ENCODE measurements around the gene LAMA2. TPM values are rescaled to one million over a fixed set of nuclear protein-coding genes. Genes with fewer than 3 reads are reported as not detected.

The LAMA2 gene
- total RNA-seq, 4 donors from 2014 or later, result 203 to 339 (median 275) TPM

DNA sequence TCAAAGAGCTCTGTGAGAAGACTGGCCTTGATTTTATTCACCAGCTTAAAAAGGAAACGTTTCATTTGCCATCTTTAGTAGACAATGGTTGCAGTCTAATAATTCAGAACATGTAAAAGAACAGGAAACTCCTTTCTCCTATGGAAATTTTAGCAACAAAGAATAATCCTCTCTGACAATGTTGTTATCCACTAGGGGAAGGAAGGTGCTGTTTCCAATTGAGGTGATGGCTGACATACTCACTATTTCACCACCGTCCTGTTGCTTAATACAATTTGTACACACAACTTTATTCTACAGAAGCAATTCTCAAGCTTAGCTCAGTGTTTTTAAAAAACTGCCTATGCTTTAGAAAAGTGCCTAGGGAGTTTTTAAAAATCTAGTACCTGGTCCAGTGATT lies 634.4 kb downstream of the LAMA2 start:
- TF ChIP-seq EP300 (IDR thresholded peaks at IDR 0.05) (no peak), POLR2A (IDR thresholded peaks at IDR 0.05) (no peak), CTCF (IDR thresholded peaks at IDR 0.05) (no peak)
- Histone ChIP-seq H3K27ac (no peak overlapping the region), H3K9me3 (no peaks in the 10 kb centered on the region), H3K4me3 (no peak overlapping the region), H3K36me3 (peaks cover 0 to 51% (median 0%) of the 10 kb centered on the region in 3 donors), H3K27me3 (no peaks in the 10 kb centered on the region), H3K4me1 (peaks cover 0 to 4% (median 0%) of the 10 kb centered on the region in 4 donors)
- DNase-seq (ENCODE audit: low spot score in 2 of 2), result no peak
- WGBS, 2 donors, result 28 to 31% methylated on average over 2 of the region's 2 CpGs

DNA sequence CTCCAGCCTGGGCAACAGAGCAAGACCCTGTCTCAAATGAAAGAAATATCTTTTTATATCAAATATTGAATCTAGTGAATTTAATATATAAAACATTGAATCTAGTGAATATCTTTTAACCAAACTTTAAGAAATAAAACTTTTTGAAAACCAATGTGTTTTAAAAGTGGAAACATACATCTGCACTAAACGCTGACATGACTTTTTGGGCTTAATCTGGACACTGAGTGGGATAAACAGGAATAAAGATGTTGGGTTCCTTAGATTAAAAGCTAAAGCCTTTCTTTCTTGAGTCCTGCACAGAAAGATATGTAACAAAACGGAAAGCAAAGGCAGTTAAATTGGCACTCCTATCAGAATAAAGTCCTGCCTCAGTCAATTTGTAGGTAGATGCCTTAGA lies 636.8 kb downstream of the LAMA2 start:
- TF ChIP-seq CTCF (IDR thresholded peaks at IDR 0.05), result no peak
- TF ChIP-seq EP300 (IDR thresholded peaks at IDR 0.05), result no peak
- TF ChIP-seq POLR2A (IDR thresholded peaks at IDR 0.05), result no peak
- Histone ChIP-seq H3K4me1 (peaks cover 0 to 4% (median 0%) of the 10 kb centered on the region in 4 donors), H3K27me3 (no peaks in the 10 kb centered on the region), H3K27ac (no peak overlapping the region), H3K9me3 (no peaks in the 10 kb centered on the region), H3K4me3 (no peak overlapping the region), H3K36me3 (peaks cover 0 to 31% (median 0%) of the 10 kb centered on the region in 3 donors)
- no peak for DNase-seq (ENCODE audit: low spot score in 2 of 2)
- WGBS, 2 donors, result 87 to 95% methylated on average over 2 of the region's 2 CpGs

- Histone ChIP-seq H3K4me3 (no peak overlapping the region), H3K27me3 (no peaks in the 10 kb centered on the region), H3K27ac (no peak overlapping the region), H3K4me1 (peaks cover 0 to 3% (median 0%) of the 10 kb centered on the region in 4 donors), H3K36me3 (peaks cover 0 to 11% (median 0%) of the 10 kb centered on the region in 3 donors), H3K9me3 (no peaks in the 10 kb centered on the region)
- DNase-seq (ENCODE audit: low spot score in 2 of 2), result no peak
- WGBS, 2 donors, result 50 to 51% methylated on average over 2 of the region's 2 CpGs
- no peak for TF ChIP-seq POLR2A (IDR thresholded peaks at IDR 0.05)
- TF ChIP-seq CTCF (IDR thresholded peaks at IDR 0.05), result no peak
- no peak for TF ChIP-seq EP300 (IDR thresholded peaks at IDR 0.05)
Measured at GRCh38 chr6:129521946-129522345, 639.0 kb downstream of the LAMA2 start.

DNA sequence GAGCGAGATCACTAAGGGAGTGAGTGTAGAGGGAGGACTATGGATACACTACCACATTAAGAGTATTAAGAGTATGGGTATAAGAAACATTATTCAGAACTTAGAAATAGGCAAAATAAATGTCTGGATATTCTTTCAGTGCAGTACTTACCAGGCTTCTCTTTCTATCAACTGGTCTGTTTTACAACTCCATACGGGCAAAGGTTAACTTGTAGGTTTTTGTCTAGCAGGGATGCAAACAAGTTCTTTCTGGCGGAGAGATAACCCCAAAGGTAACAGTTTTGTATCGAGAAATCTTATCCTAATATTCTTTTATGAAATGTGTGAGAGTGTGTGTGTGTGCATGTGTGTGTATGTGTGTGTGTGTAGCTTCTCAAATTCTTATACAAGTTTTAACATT lies 640.9 kb downstream of the LAMA2 start:
- no peaks in the 10 kb centered on the region for H3K36me3 ChIP-seq
- H3K4me3 ChIP-seq, result no peak overlapping the region
- H3K27me3 ChIP-seq, result no peaks in the 10 kb centered on the region
- 72 to 77% methylated on average over 4 of the region's 4 CpGs for WGBS, 2 donors
- TF ChIP-seq EP300 (IDR thresholded peaks at IDR 0.05), result no peak
- no peak for TF ChIP-seq CTCF (IDR thresholded peaks at IDR 0.05)
- TF ChIP-seq POLR2A (IDR thresholded peaks at IDR 0.05), result no peak
- H3K9me3 ChIP-seq, result no peaks in the 10 kb centered on the region
- peaks cover 0 to 4% (median 0%) of the 10 kb centered on the region in 4 donors for H3K4me1 ChIP-seq
- H3K27ac ChIP-seq, result no peak overlapping the region
- DNase-seq (ENCODE audit: low spot score in 2 of 2), result no peak

- H3K4me1 ChIP-seq, result peaks cover 0 to 4% (median 0%) of the 10 kb centered on the region in 4 donors
- H3K36me3 ChIP-seq, result no peaks in the 10 kb centered on the region
- no peaks in the 10 kb centered on the region for H3K27me3 ChIP-seq
- DNase-seq (ENCODE audit: low spot score in 2 of 2), result no peak
- H3K27ac ChIP-seq, result peak overlapping the region in 1 of 4 donors; percentile 26
- TF ChIP-seq EP300 (IDR thresholded peaks at IDR 0.05), result no peak
- TF ChIP-seq POLR2A (IDR thresholded peaks at IDR 0.05), result no peak
- TF ChIP-seq CTCF (IDR thresholded peaks at IDR 0.05), result no peak
- no peaks in the 10 kb centered on the region for H3K9me3 ChIP-seq
- no peak overlapping the region for H3K4me3 ChIP-seq
- WGBS, 2 donors, result 81 to 91% methylated on average over 1 of the region's 1 CpG
Measured at GRCh38 chr6:129525055-129525454, 642.1 kb downstream of the LAMA2 start.
